Measurements from ENCODE around the gene RNF20.
"Not testable (repeated sequence)": the region's sequence is repeated elsewhere in the genome, so short reads cannot be mapped to it uniquely, and the experiment has no call there.

RNF20 gene

GRCh38 chr9:101533334-101534204 lies at the start of gene RNF20:
RNF20 (plus strand) TSS chr9:101533853; CDS start chr9:101535424, 1,571 bp downstream.
- peak; percentile 99 for DNase-seq

- no peak for DNase-seq
Observed at GRCh38 chr9:101484046-101484445, 49.6 kb upstream of the RNF20 start.

GRCh38 chr9:101485924-101486692 lies 47.5 kb upstream of the RNF20 start:
- peak in 1 of 2 donors; percentile 51 for DNase-seq

GRCh38 chr9:101486693-101487442 lies 46.8 kb upstream of the RNF20 start:
- peak; percentile 73 to 78 for DNase-seq

- no peak for DNase-seq
Observed at GRCh38 chr9:101487443-101487840, 46.2 kb upstream of the RNF20 start.

- no peak for DNase-seq
Observed at GRCh38 chr9:101495810-101496209, 37.8 kb upstream of the RNF20 start.

GRCh38 chr9:101498323-101498722 lies 35.3 kb upstream of the RNF20 start:
- DNase-seq = no peak

GRCh38 chr9:101504188-101504587 lies 29.5 kb upstream of the RNF20 start:
- no peak for DNase-seq

GRCh38 chr9:101508211-101508610 lies 25.4 kb upstream of the RNF20 start:
- no peak for DNase-seq

GRCh38 chr9:101509572-101509971 lies 24.1 kb upstream of the RNF20 start:
- DNase-seq = no peak

GRCh38 chr9:101510459-101510858 lies 23.2 kb upstream of the RNF20 start:
- DNase-seq = no peak

- no peak for DNase-seq
Observed at GRCh38 chr9:101511009-101511408, 22.6 kb upstream of the RNF20 start.

- no peak for DNase-seq
Observed at GRCh38 chr9:101512116-101512515, 21.5 kb upstream of the RNF20 start.

- no peak for DNase-seq
Observed at GRCh38 chr9:101513351-101513750, 20.3 kb upstream of the RNF20 start.

- DNase-seq = no peak
Observed at GRCh38 chr9:101514071-101514470, 19.6 kb upstream of the RNF20 start.

- DNase-seq = no peak
Observed at GRCh38 chr9:101516655-101517054, 17.0 kb upstream of the RNF20 start.

- DNase-seq = not testable (repeated sequence)
Observed at GRCh38 chr9:101518489-101518888, 15.2 kb upstream of the RNF20 start.

GRCh38 chr9:101524371-101524770 lies 9.3 kb upstream of the RNF20 start:
- no peak for DNase-seq

GRCh38 chr9:101527066-101527465 lies 6.6 kb upstream of the RNF20 start:
- no peak for DNase-seq

GRCh38 chr9:101528015-101528414 lies 5.6 kb upstream of the RNF20 start:
- no peak for DNase-seq

GRCh38 chr9:101530076-101530711 lies 3.5 kb upstream of the RNF20 start:
- peak; percentile 63 to 80 for DNase-seq

GRCh38 chr9:101536351-101536750 lies 2.7 kb downstream of the RNF20 start:
- DNase-seq = no peak

GRCh38 chr9:101536938-101537337 lies 3.3 kb downstream of the RNF20 start:
- no peak for DNase-seq
